Common myeloid progenitor, CD34-positive (primary cell): ENCODE measurements around the gene MACROD2.

Experiments used
- CTCF ChIA-PET: fragments of 350-600 bp; sonication (Branson Sonifier 250); formaldehyde crosslinking; loops from one replicate; lab custom pipeline; 2021; ENCODE audit warnings: antibody characterized with exemption; lab: Charles Lee
- POLR2A ChIA-PET: fragments of 350-600 bp; sonication (Branson Sonifier 250); formaldehyde crosslinking; loops from one replicate; lab custom pipeline; 2021; ENCODE audit warnings: antibody characterized with exemption; lab: Charles Lee
- DNase-seq, 3 donors: peaks; one replicate each; pipeline versions ENCODE4 v3.0.0 to v3.0.0-alpha.2; 2013
- H3K27ac ChIP-seq, 2 experiments: 1 replicate in 1 of 2; 2 replicates in 1 of 2; pipeline ENCODE4 v1.7.0; 2013; ENCODE audit warnings: inconsistent platforms in 2 of 2, low read length in 2 of 2, mild to moderate bottlenecking in 2 of 2, low read depth in 1 of 2, moderate library complexity in 1 of 2; ENCODE audit not compliant: severe bottlenecking in 2 of 2, insufficient read depth in 1 of 2, poor library complexity in 1 of 2
- H3K27me3 ChIP-seq, 5 experiments: replicated peaks in 2 of 5; 1 replicate in 3 of 5; 2 replicates in 2 of 5; pipeline versions ENCODE4 v1.6.1 to v1.7.0; 2013; ENCODE audit warnings: low read length in 4 of 5, mild to moderate bottlenecking in 2 of 5, moderate library complexity in 2 of 5, inconsistent platforms in 1 of 5; ENCODE audit not compliant: insufficient read depth in 5 of 5, control insufficient read depth in 4 of 5
- H3K36me3 ChIP-seq, 4 experiments: 1 replicate in 2 of 4; 2 replicates in 2 of 4; pipeline versions ENCODE4 v1.6.1 to v1.7.0; 2013; ENCODE audit warnings: low read length in 3 of 4, control low read depth in 1 of 4, mild to moderate bottlenecking in 1 of 4; ENCODE audit not compliant: control insufficient read depth in 4 of 4, insufficient read depth in 4 of 4
- H3K4me1 ChIP-seq, 4 experiments: 1 replicate in 3 of 4; 2 replicates in 1 of 4; pipeline versions ENCODE4 v1.6.1 to v1.7.1; 2013; ENCODE audit warnings: low read length in 3 of 4, mild to moderate bottlenecking in 3 of 4, control low read depth in 1 of 4, inconsistent platforms in 1 of 4, moderate library complexity in 1 of 4; ENCODE audit not compliant: control insufficient read depth in 4 of 4, insufficient read depth in 4 of 4; ENCODE audit errors: control extremely low read depth in 1 of 4
- H3K4me3 ChIP-seq, 7 experiments: 1 replicate in 4 of 7; 2 replicates in 3 of 7; pipeline versions ENCODE4 v1.5.1 to v1.7.0; 2013; ENCODE audit warnings: mild to moderate bottlenecking in 7 of 7, low read length in 6 of 7, moderate library complexity in 6 of 7, inconsistent platforms in 2 of 7, low read depth in 2 of 7, control low read depth in 1 of 7; ENCODE audit not compliant: insufficient read depth in 4 of 7, control insufficient read depth in 1 of 7; ENCODE audit errors: extremely low read depth in 1 of 7
- H3K9me3 ChIP-seq, 5 experiments: 1 replicate in 4 of 5; 2 replicates in 1 of 5; pipeline versions ENCODE4 v1.6.1 to v1.7.1; 2013; ENCODE audit warnings: low read length in 4 of 5, mild to moderate bottlenecking in 2 of 5, inconsistent platforms in 1 of 5, low read depth in 1 of 5, moderate library complexity in 1 of 5; ENCODE audit not compliant: control insufficient read depth in 4 of 5, insufficient read depth in 2 of 5; ENCODE audit errors: control extremely low read depth in 1 of 5
- WGBS: methylation state at CpG from one replicate; pipeline ENCODE4 v1.1.5; 2013; ENCODE audit not compliant: insufficient coverage; 5-methylcytosine and 5-hydroxymethylcytosine counted together

The MACROD2 gene

GRCh38 chr20:15692570-15692969 is 1697.3 kb downstream of the MACROD2 start:
- no CpG with 5 or more reads among the region's 1 CpG for WGBS
- no peak overlapping the region for H3K4me3 ChIP-seq
- POLR2A ChIA-PET = no interaction called here
- CTCF ChIA-PET = no interaction called here
- no peaks in the 10 kb centered on the region for H3K36me3 ChIP-seq
- no peak overlapping the region for H3K27ac ChIP-seq
- no peaks in the 10 kb centered on the region for H3K4me1 ChIP-seq
- no peak for DNase-seq
- H3K9me3 ChIP-seq = no peaks in the 10 kb centered on the region
- no peaks in the 10 kb centered on the region for H3K27me3 ChIP-seq

GRCh38 chr20:15699431-15700146 is 1704.3 kb downstream of the MACROD2 start:
- Histone ChIP-seq H3K36me3 (no peaks in the 10 kb centered on the region), H3K9me3 (no peaks in the 10 kb centered on the region), H3K4me3 (no peak overlapping the region), H3K27ac (no peak overlapping the region), H3K27me3 (peaks cover 0 to 2% (median 0%) of the 10 kb centered on the region in 5 experiments), H3K4me1 (no peaks in the 10 kb centered on the region)
- CTCF ChIA-PET = interaction anchor here (1.1 to 1.2 kb wide), 2 partner anchors 29 to 776 kb away, joined by 3 read pairs; no protein-coding TSS in a partner anchor
- POLR2A ChIA-PET = no interaction called here
- 95% methylated on average over 10 of the region's 15 CpGs for WGBS
- no peak for DNase-seq

- H3K27ac ChIP-seq = peak overlapping the region in 1 of 2 experiments; percentile 2
- peaks cover 0 to 2% (median 0%) of the 10 kb centered on the region in 5 experiments for H3K27me3 ChIP-seq
- WGBS = 98% methylated on average over 9 of the region's 16 CpGs
- CTCF ChIA-PET = interaction anchor here (1.2 kb wide), 1 partner anchor 30 kb away, joined by 3 read pairs; no protein-coding TSS in a partner anchor
- no peaks in the 10 kb centered on the region for H3K9me3 ChIP-seq
- no peaks in the 10 kb centered on the region for H3K4me1 ChIP-seq
- no peak overlapping the region for H3K4me3 ChIP-seq
- no peaks in the 10 kb centered on the region for H3K36me3 ChIP-seq
- DNase-seq = no peak
- POLR2A ChIA-PET = no interaction called here
Measured at GRCh38 chr20:15700147-15700765, 1704.9 kb downstream of the MACROD2 start.

GRCh38 chr20:15702161-15702560 is 1706.8 kb downstream of the MACROD2 start:
- no peak overlapping the region for H3K27ac ChIP-seq
- H3K27me3 ChIP-seq = peaks cover 0 to 2% (median 0%) of the 10 kb centered on the region in 5 experiments
- WGBS = 83% methylated on average over 1 of the region's 2 CpGs
- no peaks in the 10 kb centered on the region for H3K36me3 ChIP-seq
- ChIA-PET POLR2A (no interaction called here), CTCF (no interaction called here)
- H3K4me1 ChIP-seq = no peaks in the 10 kb centered on the region
- H3K4me3 ChIP-seq = no peak overlapping the region
- DNase-seq = no peak
- H3K9me3 ChIP-seq = no peaks in the 10 kb centered on the region

GRCh38 chr20:15703171-15703911 is 1708.0 kb downstream of the MACROD2 start:
- peaks cover 0 to 2% (median 0%) of the 10 kb centered on the region in 5 experiments for H3K27me3 ChIP-seq
- H3K9me3 ChIP-seq = no peaks in the 10 kb centered on the region
- H3K36me3 ChIP-seq = no peaks in the 10 kb centered on the region
- POLR2A ChIA-PET = no interaction called here
- H3K4me1 ChIP-seq = no peaks in the 10 kb centered on the region
- no peak for DNase-seq
- H3K27ac ChIP-seq = no peak overlapping the region
- CTCF ChIA-PET = no interaction called here
- 83% methylated on average over 1 of the region's 4 CpGs for whole genome bisulfite sequencing
- no peak overlapping the region for H3K4me3 ChIP-seq

GRCh38 chr20:15705975-15706374 is 1710.7 kb downstream of the MACROD2 start:
- no peaks in the 10 kb centered on the region for H3K9me3 ChIP-seq
- no peak for DNase-seq
- ChIA-PET CTCF (interaction anchor here (0.7 kb wide), 1 partner anchor 256 kb away, joined by 3 read pairs; no protein-coding TSS in a partner anchor), POLR2A (no interaction called here)
- no peaks in the 10 kb centered on the region for H3K4me1 ChIP-seq
- no peaks in the 10 kb centered on the region for H3K36me3 ChIP-seq
- peaks cover 0 to under 1% (median 0%) of the 10 kb centered on the region in 5 experiments for H3K27me3 ChIP-seq
- no peak overlapping the region for H3K27ac ChIP-seq
- H3K4me3 ChIP-seq = no peak overlapping the region
- 33% methylated on average over 1 of the region's 3 CpGs for WGBS

GRCh38 chr20:15706719-15707118 is 1711.4 kb downstream of the MACROD2 start:
- no peak overlapping the region for H3K4me3 ChIP-seq
- peaks cover 0 to 2% (median 0%) of the 10 kb centered on the region in 5 experiments for H3K27me3 ChIP-seq
- DNase-seq = no peak
- ChIA-PET CTCF (no interaction called here), POLR2A (no interaction called here)
- no peaks in the 10 kb centered on the region for H3K9me3 ChIP-seq
- no peaks in the 10 kb centered on the region for H3K4me1 ChIP-seq
- no peaks in the 10 kb centered on the region for H3K36me3 ChIP-seq
- no peak overlapping the region for H3K27ac ChIP-seq
